Measurements from ENCODE around the gene USP14.

DNA sequence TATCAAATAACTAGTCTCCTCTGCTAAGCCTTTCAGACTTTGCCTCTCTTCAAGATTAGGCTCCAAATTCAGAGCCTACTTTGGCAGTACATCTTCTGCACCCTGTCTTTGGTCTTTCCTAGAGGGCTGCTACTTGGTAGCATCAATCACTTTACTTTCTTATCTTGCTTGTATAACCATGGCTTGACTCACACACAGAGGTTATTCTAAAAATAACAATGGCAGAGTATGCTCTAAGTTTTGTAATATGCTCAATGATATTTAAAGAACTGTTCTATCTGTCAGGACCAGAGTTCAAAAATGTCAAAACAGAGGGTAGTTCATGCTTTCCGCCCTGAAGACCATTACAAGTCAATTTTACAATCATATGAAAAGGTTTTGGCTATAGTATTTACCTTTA, 81.8 kb downstream of the USP14 start:
- TF ChIP-seq, protein P1, sequence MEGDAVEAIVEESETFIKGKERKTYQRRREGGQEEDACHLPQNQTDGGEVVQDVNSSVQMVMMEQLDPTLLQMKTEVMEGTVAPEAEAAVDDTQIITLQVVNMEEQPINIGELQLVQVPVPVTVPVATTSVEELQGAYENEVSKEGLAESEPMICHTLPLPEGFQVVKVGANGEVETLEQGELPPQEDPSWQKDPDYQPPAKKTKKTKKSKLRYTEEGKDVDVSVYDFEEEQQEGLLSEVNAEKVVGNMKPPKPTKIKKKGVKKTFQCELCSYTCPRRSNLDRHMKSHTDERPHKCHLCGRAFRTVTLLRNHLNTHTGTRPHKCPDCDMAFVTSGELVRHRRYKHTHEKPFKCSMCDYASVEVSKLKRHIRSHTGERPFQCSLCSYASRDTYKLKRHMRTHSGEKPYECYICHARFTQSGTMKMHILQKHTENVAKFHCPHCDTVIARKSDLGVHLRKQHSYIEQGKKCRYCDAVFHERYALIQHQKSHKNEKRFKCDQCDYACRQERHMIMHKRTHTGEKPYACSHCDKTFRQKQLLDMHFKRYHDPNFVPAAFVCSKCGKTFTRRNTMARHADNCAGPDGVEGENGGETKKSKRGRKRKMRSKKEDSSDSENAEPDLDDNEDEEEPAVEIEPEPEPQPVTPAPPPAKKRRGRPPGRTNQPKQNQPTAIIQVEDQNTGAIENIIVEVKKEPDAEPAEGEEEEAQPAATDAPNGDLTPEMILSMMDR (IDR thresholded peaks at IDR 0.05): no peak
- TF ChIP-seq POLR2AphosphoS5 (IDR thresholded peaks at IDR 0.05) (no peak), POLR2A (IDR thresholded peaks at IDR 0.05) (no peak), EP300 (IDR thresholded peaks at IDR 0.05) (no peak)

All from upper lobe of left lung (tissue), 4 donors.